ENCODE data around the gene U2AF2.

DNA sequence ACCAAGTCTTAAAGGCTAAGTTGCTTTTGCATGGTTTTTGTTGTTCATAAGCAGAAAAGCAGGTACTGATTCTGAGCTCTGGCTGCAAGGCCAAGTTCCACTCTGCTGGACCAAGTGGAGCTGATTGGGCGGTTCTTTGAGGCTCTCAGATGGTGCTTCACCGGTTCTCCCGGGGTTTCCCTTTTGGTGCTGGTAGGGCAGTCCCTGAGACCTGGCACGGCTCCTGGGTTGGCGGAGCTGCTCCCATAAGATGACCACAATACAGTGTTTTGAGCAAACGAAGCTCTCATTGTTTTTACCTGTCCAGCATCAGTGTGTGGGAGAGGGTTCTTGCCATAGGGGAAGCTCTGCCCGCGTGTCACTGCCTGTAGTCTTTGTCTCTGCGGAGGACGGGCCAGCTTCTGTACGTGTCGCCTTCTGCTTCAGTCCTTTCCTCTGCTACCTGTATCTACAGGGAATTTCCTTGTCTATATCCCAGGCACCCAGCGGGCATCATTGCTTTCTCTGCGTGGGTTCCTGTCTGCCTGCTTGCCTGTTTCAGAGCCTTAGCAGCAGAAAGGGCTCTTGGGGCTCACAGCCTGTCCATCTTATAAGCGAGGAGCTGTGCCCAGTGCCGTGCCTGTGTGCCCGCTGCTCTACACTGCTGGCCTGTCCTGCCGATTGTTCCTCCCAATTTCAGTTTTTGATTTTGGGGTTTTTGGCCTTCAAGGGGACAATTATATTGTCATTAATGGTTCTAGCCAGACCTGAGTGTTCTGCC lies 2.3 kb downstream of the U2AF2 start:
- TF ChIP-seq EZH2phosphoT487 (IDR thresholded peaks at IDR 0.05; ENCODE audit: low read depth, severe bottlenecking, unreplicated experiment) = no peak
- no peak for TF ChIP-seq EZH2 (IDR thresholded peaks at IDR 0.05; ENCODE audit: borderline replicate concordance)
- TF ChIP-seq, protein P1, sequence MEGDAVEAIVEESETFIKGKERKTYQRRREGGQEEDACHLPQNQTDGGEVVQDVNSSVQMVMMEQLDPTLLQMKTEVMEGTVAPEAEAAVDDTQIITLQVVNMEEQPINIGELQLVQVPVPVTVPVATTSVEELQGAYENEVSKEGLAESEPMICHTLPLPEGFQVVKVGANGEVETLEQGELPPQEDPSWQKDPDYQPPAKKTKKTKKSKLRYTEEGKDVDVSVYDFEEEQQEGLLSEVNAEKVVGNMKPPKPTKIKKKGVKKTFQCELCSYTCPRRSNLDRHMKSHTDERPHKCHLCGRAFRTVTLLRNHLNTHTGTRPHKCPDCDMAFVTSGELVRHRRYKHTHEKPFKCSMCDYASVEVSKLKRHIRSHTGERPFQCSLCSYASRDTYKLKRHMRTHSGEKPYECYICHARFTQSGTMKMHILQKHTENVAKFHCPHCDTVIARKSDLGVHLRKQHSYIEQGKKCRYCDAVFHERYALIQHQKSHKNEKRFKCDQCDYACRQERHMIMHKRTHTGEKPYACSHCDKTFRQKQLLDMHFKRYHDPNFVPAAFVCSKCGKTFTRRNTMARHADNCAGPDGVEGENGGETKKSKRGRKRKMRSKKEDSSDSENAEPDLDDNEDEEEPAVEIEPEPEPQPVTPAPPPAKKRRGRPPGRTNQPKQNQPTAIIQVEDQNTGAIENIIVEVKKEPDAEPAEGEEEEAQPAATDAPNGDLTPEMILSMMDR (IDR thresholded peaks at IDR 0.05; ENCODE audit: poor library complexity) = no peak

Measured in hepatocyte (in vitro differentiated cells).